Measurements from ENCODE around the gene ERN1.

The ERN1 gene

DNA sequence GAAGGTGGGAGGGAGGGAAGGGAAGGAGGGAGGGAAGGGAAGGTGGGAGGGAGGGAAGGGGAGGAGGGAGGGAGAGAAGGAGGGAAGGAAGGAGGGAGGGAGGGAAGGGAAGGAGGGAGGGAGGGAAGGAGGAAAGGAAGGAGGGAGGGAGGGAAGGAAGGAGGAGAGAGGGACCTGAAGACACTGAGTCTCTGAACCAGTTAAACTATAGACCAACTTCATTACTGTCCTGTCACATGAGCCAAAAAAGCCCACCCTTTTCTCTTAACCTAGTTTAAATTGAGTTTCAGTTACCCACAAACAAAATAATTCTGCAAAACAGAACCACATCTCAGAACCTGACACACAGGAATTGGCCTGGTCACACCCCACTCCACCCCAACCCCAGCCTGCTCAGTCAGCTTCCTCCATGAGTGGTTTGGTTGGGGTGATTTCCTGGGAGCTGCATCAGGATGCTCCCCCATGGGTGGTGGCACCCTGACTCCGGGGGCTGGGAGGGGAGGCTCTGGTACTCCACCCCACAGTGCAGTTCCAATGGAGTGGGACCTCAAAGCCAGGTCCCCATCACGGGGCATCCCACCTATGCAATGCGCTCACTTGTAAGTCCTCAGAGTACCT is 136.5 kb downstream of the ERN1 start:
- TF ChIP-seq POLR2A (IDR thresholded peaks at IDR 0.05; ENCODE audit: low read depth, low read length) (no peak), TAF1 (IDR thresholded peaks at IDR 0.05; ENCODE audit: borderline replicate concordance, low read depth, low read length) (no peak)
- DNase-seq (ENCODE audit: insufficient read length) (no peak), FAIRE-seq (no peak)

GRCh38 chr17:63991611-63992010 is 138.3 kb downstream of the ERN1 start:
- DNase-seq (ENCODE audit: insufficient read length) (no peak), FAIRE-seq (peak; percentile 40)
- TF ChIP-seq POLR2A (IDR thresholded peaks at IDR 0.05; ENCODE audit: low read depth, low read length) (no peak), POLR2AphosphoS5 (IDR thresholded peaks at IDR 0.05; ENCODE audit: low read depth, low read length) (no peak), TAF1 (IDR thresholded peaks at IDR 0.05; ENCODE audit: borderline replicate concordance, low read depth, low read length) (no peak)

DNA sequence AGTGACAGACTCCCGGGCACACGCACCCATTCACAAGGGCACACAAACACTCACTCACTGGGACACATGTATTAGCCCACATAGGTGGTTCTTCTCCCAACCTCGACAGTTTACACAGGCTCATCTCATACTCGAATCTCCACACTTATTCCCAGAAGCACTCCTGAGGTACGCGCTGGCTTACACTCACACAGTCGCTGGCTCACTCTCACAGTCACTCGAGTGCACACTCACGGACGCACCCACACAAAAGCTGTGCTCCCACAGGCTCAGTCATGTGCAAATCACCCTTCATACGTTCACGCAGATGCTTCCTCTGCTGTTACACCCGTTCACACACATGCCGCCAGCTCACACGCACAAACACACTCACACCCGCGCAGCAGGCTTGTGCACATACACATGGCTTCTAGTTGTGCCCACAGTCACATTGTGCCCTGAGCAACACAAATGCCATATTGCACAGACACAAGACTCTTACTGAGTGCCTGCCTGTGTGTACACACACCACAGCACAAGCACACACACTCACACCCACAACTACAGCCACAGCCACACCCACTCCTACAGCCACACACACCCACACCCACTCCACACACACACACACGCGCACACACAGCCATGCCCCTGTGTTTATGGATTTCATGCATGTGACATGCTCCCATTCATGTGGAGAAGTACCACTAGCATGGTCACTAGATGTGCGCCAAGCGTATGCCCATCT is 140.2 kb downstream of the ERN1 start:
- TF ChIP-seq POLR2AphosphoS5 (IDR thresholded peaks at IDR 0.05; ENCODE audit: low read depth, low read length), result no peak
- no peak for TF ChIP-seq TAF1 (IDR thresholded peaks at IDR 0.05; ENCODE audit: borderline replicate concordance, low read depth, low read length)
- no peak for TF ChIP-seq POLR2A (IDR thresholded peaks at IDR 0.05; ENCODE audit: low read depth, low read length)
- FAIRE-seq (no peak), DNase-seq (ENCODE audit: insufficient read length) (no peak)

Measured in GM12892 (cell line).